ENCODE data around the gene CLDN4.
"Not testable (repeated sequence)": the region's sequence is repeated elsewhere in the genome, so short reads cannot be mapped to it uniquely, and the experiment has no call there.

CLDN4 gene

GRCh38 chr7:73830681-73831583 is at the start of gene CLDN4:
CLDN4 (plus strand) TSS chr7:73830996; CDS start chr7:73831202, 206 bp downstream.
- no peak within 1 kb of the TSS for H3K4me3 ChIP-seq (ENCODE audit: low read depth, low read length)
- DNase-seq (ENCODE audit: low read depth), result no peak
- TF ChIP-seq MYC (IDR thresholded peaks at IDR 0.05; ENCODE audit: low read depth, low read length), result no peak
- no peak for TF ChIP-seq CTCF (IDR thresholded peaks at IDR 0.05; ENCODE audit: low read depth, low read length)
- no peak for TF ChIP-seq MAX (IDR thresholded peaks at IDR 0.05; ENCODE audit: low read depth, low read length)
- no peak for TF ChIP-seq POLR2A (IDR thresholded peaks at IDR 0.05; ENCODE audit: extremely low read depth, insufficient read length)

GRCh38 chr7:73786588-73786987 is 44.2 kb upstream of the CLDN4 start:
- TF ChIP-seq MAX (IDR thresholded peaks at IDR 0.05; ENCODE audit: low read depth, low read length), result no peak
- no peak for TF ChIP-seq POLR2A (IDR thresholded peaks at IDR 0.05; ENCODE audit: extremely low read depth, insufficient read length)
- TF ChIP-seq MYC (IDR thresholded peaks at IDR 0.05; ENCODE audit: low read depth, low read length), result no peak
- TF ChIP-seq CTCF (IDR thresholded peaks at IDR 0.05; ENCODE audit: low read depth, low read length), result no peak
- no peak for DNase-seq (ENCODE audit: low read depth)
- no peak overlapping the region for H3K4me3 ChIP-seq (ENCODE audit: low read depth, low read length)

- not testable (repeated sequence) for DNase-seq (ENCODE audit: low read depth); H3K4me3 ChIP-seq (ENCODE audit: low read depth, low read length)
Measured at GRCh38 chr7:73787786-73788048, 43.1 kb upstream of the CLDN4 start.

GRCh38 chr7:73789051-73789450 is 41.7 kb upstream of the CLDN4 start:
- no peak for TF ChIP-seq MAX (IDR thresholded peaks at IDR 0.05; ENCODE audit: low read depth, low read length)
- no peak for TF ChIP-seq MYC (IDR thresholded peaks at IDR 0.05; ENCODE audit: low read depth, low read length)
- no peak for TF ChIP-seq CTCF (IDR thresholded peaks at IDR 0.05; ENCODE audit: low read depth, low read length)
- TF ChIP-seq POLR2A (IDR thresholded peaks at IDR 0.05; ENCODE audit: extremely low read depth, insufficient read length), result no peak
- no peak for DNase-seq (ENCODE audit: low read depth)
- no peak overlapping the region for H3K4me3 ChIP-seq (ENCODE audit: low read depth, low read length)

- H3K4me3 ChIP-seq (ENCODE audit: low read depth, low read length); DNase-seq (ENCODE audit: low read depth): not testable (repeated sequence)
Measured at GRCh38 chr7:73791170-73791690, 39.6 kb upstream of the CLDN4 start.

GRCh38 chr7:73795188-73795587 is 35.6 kb upstream of the CLDN4 start:
- not testable (repeated sequence) for DNase-seq (ENCODE audit: low read depth); H3K4me3 ChIP-seq (ENCODE audit: low read depth, low read length)

GRCh38 chr7:73796656-73797055 is 34.1 kb upstream of the CLDN4 start:
- H3K4me3 ChIP-seq (ENCODE audit: low read depth, low read length); DNase-seq (ENCODE audit: low read depth): not testable (repeated sequence)

- DNase-seq (ENCODE audit: low read depth); H3K4me3 ChIP-seq (ENCODE audit: low read depth, low read length): not testable (repeated sequence)
Measured at GRCh38 chr7:73797176-73797575, 33.6 kb upstream of the CLDN4 start.

Measured in NB4 (cell line).